ENCODE results near the gene TNFSF8. TPM values are rescaled to one million over a fixed set of nuclear protein-coding genes. Genes with fewer than 3 reads are reported as not detected.

The TNFSF8 gene
- total RNA-seq, 2 donors from 2014 or later = 0.22 to 1.7 TPM

- Histone ChIP-seq H3K4me3 (no peak overlapping the region), H3K4me1 (peaks cover 0 to 3% of the 10 kb centered on the region in 2 donors), H3K9me3 (peaks cover 0 to 24% of the 10 kb centered on the region in 2 donors), H3K27ac (peak overlapping the region; percentile 16 to 21), H3K27me3 (no peaks in the 10 kb centered on the region), H3K36me3 (no peaks in the 10 kb centered on the region)
- no peak for TF ChIP-seq CTCF (IDR thresholded peaks at IDR 0.05)
- no peak for DNase-seq (ENCODE audit: low spot score)
Observed at GRCh38 chr9:114957558-114957957, 27.2 kb upstream of the TNFSF8 start.

- TF ChIP-seq CTCF (IDR thresholded peaks at IDR 0.05) = no peak
- H3K36me3 ChIP-seq = no peaks in the 10 kb centered on the region
- no peak overlapping the region for H3K27ac ChIP-seq
- peaks cover 0 to 10% of the 10 kb centered on the region in 2 donors for H3K9me3 ChIP-seq
- no peak overlapping the region for H3K4me3 ChIP-seq
- no peak for DNase-seq (ENCODE audit: low spot score)
- no peaks in the 10 kb centered on the region for H3K27me3 ChIP-seq
- H3K4me1 ChIP-seq = peaks cover 0 to 3% of the 10 kb centered on the region in 2 donors
Observed at GRCh38 chr9:114954956-114955582, 24.7 kb upstream of the TNFSF8 start.

GRCh38 chr9:114953959-114954358 is 23.6 kb upstream of the TNFSF8 start:
- H3K4me1 ChIP-seq = peaks cover 0 to 3% of the 10 kb centered on the region in 2 donors
- no peaks in the 10 kb centered on the region for H3K27me3 ChIP-seq
- H3K27ac ChIP-seq = peak overlapping the region in 1 of 2 donors; percentile 35
- H3K9me3 ChIP-seq = no peaks in the 10 kb centered on the region
- TF ChIP-seq CTCF (IDR thresholded peaks at IDR 0.05) = no peak
- peak; percentile 74 for DNase-seq (ENCODE audit: low spot score)
- no peak overlapping the region for H3K4me3 ChIP-seq
- no peaks in the 10 kb centered on the region for H3K36me3 ChIP-seq

- H3K36me3 ChIP-seq = no peaks in the 10 kb centered on the region
- TF ChIP-seq CTCF (IDR thresholded peaks at IDR 0.05) = no peak
- no peaks in the 10 kb centered on the region for H3K27me3 ChIP-seq
- H3K27ac ChIP-seq = no peak overlapping the region
- no peak overlapping the region for H3K4me3 ChIP-seq
- no peak for DNase-seq (ENCODE audit: low spot score)
- peaks cover 0 to 3% of the 10 kb centered on the region in 2 donors for H3K4me1 ChIP-seq
- H3K9me3 ChIP-seq = no peaks in the 10 kb centered on the region
Observed at GRCh38 chr9:114953046-114953445, 22.7 kb upstream of the TNFSF8 start.

- no peak for TF ChIP-seq CTCF (IDR thresholded peaks at IDR 0.05)
- H3K9me3 ChIP-seq = no peaks in the 10 kb centered on the region
- H3K4me1 ChIP-seq = peaks cover 0 to 3% of the 10 kb centered on the region in 2 donors
- no peaks in the 10 kb centered on the region for H3K36me3 ChIP-seq
- no peaks in the 10 kb centered on the region for H3K27me3 ChIP-seq
- H3K4me3 ChIP-seq = no peak overlapping the region
- DNase-seq (ENCODE audit: low spot score) = no peak
- no peak overlapping the region for H3K27ac ChIP-seq
Observed at GRCh38 chr9:114950761-114951160, 20.4 kb upstream of the TNFSF8 start.

- Histone ChIP-seq H3K27me3 (no peaks in the 10 kb centered on the region), H3K36me3 (no peaks in the 10 kb centered on the region), H3K9me3 (no peaks in the 10 kb centered on the region), H3K4me1 (no peaks in the 10 kb centered on the region), H3K27ac (no peak overlapping the region), H3K4me3 (no peak overlapping the region)
- no peak for DNase-seq (ENCODE audit: low spot score)
- no peak for TF ChIP-seq CTCF (IDR thresholded peaks at IDR 0.05)
Observed at GRCh38 chr9:114947058-114947457, 16.7 kb upstream of the TNFSF8 start.

Data from right atrium auricular region (tissue), 2 donors.